Transverse colon (tissue), 4 donors: ENCODE measurements around the gene IFITM10.

Experiments used
- EP300 ChIP-seq: sonication (generic); formaldehyde crosslinking; IDR thresholded peaks from one replicate; pipeline ENCODE4 v1.6.1; 2017; ENCODE audit warnings: antibody characterized with exemption, low read depth
- POLR2A ChIP-seq: fragments of 450-650 bp; IDR thresholded peaks from one replicate; pipeline ENCODE4 v1.6.1; 2016; ENCODE audit warnings: antibody characterized with exemption, mild to moderate bottlenecking, moderate library complexity
- POLR2AphosphoS5 ChIP-seq, 3 donors: sonication (generic); formaldehyde crosslinking; IDR thresholded peaks; one replicate each; pipeline ENCODE4 v1.6.1; 2016; ENCODE audit warnings: antibody characterized with exemption in 3 of 3
- TF ChIP-seq, protein P1 (sequence below), 5 experiments: fragments of 200-600 bp in 3 of 5; fragments of 450-650 bp in 2 of 5; sonication (generic) in 3 of 5; IDR thresholded peaks; 1 replicate in 2 of 5; 2 replicates in 3 of 5; pipeline ENCODE4 v1.5.1; 2016 to 2017; ENCODE audit warnings: antibody characterized with exemption in 5 of 5, inconsistent platforms in 3 of 5, mild to moderate bottlenecking in 2 of 5, moderate library complexity in 1 of 5

DNA sequence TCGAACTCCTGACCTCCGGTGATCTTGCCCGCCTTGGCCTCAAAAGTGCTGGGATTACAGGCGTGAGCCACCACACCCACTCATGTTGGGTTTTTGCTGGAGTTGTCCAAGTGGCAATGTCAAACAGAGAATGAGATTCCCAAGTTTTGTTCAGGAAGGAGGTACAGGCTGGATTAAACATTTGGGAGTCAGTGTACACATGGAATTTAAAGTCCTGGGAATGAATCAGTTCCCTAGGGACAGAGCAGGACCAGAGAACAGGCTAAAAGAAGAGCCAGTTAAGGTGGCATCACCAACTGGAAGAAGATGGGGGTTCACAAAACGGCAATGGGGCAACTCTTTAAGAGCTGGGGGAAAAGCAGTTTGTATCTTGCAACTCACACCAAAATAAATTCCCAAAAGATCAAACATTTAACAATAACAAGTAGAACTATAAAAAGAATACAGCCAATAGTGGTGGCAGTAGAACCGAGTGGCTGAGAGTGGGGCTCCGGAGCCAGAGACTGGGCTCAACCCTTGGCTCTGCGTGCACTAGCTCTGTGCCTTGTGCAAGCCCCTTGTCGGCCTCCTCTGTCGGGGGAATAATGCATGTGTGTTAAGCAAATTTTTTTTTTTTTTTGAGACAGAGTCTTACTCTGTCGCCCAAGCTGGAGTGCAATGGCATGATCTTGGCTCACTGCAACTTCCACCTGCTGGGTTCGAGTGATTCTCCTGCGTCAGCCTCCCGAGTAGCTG is 47.2 kb upstream of the IFITM10 start:
- TF ChIP-seq, protein P1, sequence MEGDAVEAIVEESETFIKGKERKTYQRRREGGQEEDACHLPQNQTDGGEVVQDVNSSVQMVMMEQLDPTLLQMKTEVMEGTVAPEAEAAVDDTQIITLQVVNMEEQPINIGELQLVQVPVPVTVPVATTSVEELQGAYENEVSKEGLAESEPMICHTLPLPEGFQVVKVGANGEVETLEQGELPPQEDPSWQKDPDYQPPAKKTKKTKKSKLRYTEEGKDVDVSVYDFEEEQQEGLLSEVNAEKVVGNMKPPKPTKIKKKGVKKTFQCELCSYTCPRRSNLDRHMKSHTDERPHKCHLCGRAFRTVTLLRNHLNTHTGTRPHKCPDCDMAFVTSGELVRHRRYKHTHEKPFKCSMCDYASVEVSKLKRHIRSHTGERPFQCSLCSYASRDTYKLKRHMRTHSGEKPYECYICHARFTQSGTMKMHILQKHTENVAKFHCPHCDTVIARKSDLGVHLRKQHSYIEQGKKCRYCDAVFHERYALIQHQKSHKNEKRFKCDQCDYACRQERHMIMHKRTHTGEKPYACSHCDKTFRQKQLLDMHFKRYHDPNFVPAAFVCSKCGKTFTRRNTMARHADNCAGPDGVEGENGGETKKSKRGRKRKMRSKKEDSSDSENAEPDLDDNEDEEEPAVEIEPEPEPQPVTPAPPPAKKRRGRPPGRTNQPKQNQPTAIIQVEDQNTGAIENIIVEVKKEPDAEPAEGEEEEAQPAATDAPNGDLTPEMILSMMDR (IDR thresholded peaks at IDR 0.05) = no peak
- TF ChIP-seq POLR2AphosphoS5 (IDR thresholded peaks at IDR 0.05) (no peak), POLR2A (no peak), EP300 (no peak)
